ENCODE measurements around the gene ZNF2.

Gene ZNF2

GRCh38 chr2:95165371-95166064, at the start of gene ZNF2:
ZNF2 (plus strand) TSS chr2:95165809; CDS start chr2:95176227, 10,418 bp downstream.
- peak; percentile 97 for DNase-seq (ENCODE audit: low spot score)

- DNase-seq (ENCODE audit: low spot score), result peak; percentile 4
Measured at GRCh38 chr2:95121093-95121406, 44.6 kb upstream of the ZNF2 start.

- DNase-seq (ENCODE audit: low spot score), result peak; percentile 80
Measured at GRCh38 chr2:95121407-95122196, 44.0 kb upstream of the ZNF2 start, which contains the start of gene MRPS5. MRPS5 (minus strand) TSS chr2:95121808; CDS start chr2:95121791, 17 bp downstream.

- DNase-seq (ENCODE audit: low spot score), result no peak
Measured at GRCh38 chr2:95122197-95122551, 43.4 kb upstream of the ZNF2 start.

- no peak for DNase-seq (ENCODE audit: low spot score)
Measured at GRCh38 chr2:95138702-95139101, 26.9 kb upstream of the ZNF2 start.

- no peak for DNase-seq (ENCODE audit: low spot score)
Measured at GRCh38 chr2:95143838-95144237, 21.8 kb upstream of the ZNF2 start.

GRCh38 chr2:95149397-95149984, 16.1 kb upstream of the ZNF2 start:
- no peak for DNase-seq (ENCODE audit: low spot score)

- DNase-seq (ENCODE audit: low spot score), result no peak
Measured at GRCh38 chr2:95158441-95158840, 7.2 kb upstream of the ZNF2 start.

GRCh38 chr2:95158891-95159619, 6.6 kb upstream of the ZNF2 start:
- DNase-seq (ENCODE audit: low spot score), result peak; percentile 61

GRCh38 chr2:95159690-95160449, 5.7 kb upstream of the ZNF2 start, which contains the start of gene ZNF514:
ZNF514 (minus strand) TSS chr2:95159848; CDS start chr2:95153253, 6,595 bp downstream.
- peak; percentile 80 for DNase-seq (ENCODE audit: low spot score)

- no peak for DNase-seq (ENCODE audit: low spot score)
Measured at GRCh38 chr2:95165030-95165370, 609 bp upstream of the ZNF2 start.

GRCh38 chr2:95166065-95166763, 605 bp downstream of the ZNF2 start:
- DNase-seq (ENCODE audit: low spot score), result no peak

- DNase-seq (ENCODE audit: low spot score), result no peak
Measured at GRCh38 chr2:95171902-95172301, 6.3 kb downstream of the ZNF2 start.

- no peak for DNase-seq (ENCODE audit: low spot score)
Measured at GRCh38 chr2:95174031-95174542, 8.5 kb downstream of the ZNF2 start.

- DNase-seq (ENCODE audit: low spot score), result no peak
Measured at GRCh38 chr2:95179451-95179850, 13.8 kb downstream of the ZNF2 start.

GRCh38 chr2:95181774-95182173, 16.2 kb downstream of the ZNF2 start:
- no peak for DNase-seq (ENCODE audit: low spot score)

- no peak for DNase-seq (ENCODE audit: low spot score)
Measured at GRCh38 chr2:95185197-95185596, 19.6 kb downstream of the ZNF2 start.

GRCh38 chr2:95185973-95186372, 20.4 kb downstream of the ZNF2 start:
- DNase-seq (ENCODE audit: low spot score), result no peak

- peak; percentile 22 for DNase-seq (ENCODE audit: low spot score)
Measured at GRCh38 chr2:95192956-95193355, 27.3 kb downstream of the ZNF2 start.

- DNase-seq (ENCODE audit: low spot score), result no peak
Measured at GRCh38 chr2:95203911-95204310, 38.3 kb downstream of the ZNF2 start.

- no peak for DNase-seq (ENCODE audit: low spot score)
Measured at GRCh38 chr2:95204396-95204795, 38.8 kb downstream of the ZNF2 start.

Data from globus pallidus (tissue), 1 donor.